Fibroblast of skin of back (primary cell): ENCODE data around the gene ZNF579.
"Not testable (repeated sequence)": the region's sequence is repeated elsewhere in the genome, so short reads cannot be mapped to it uniquely, and the experiment has no call there.

Experiments used
- DNase-seq: peaks from one replicate; pipeline ENCODE4 v3.0.0-alpha.2; 2013

ZNF579 gene

GRCh38 chr19:55593096-55593772, 12.6 kb upstream of the ZNF579 start:
- no peak for DNase-seq

- no peak for DNase-seq
Observed at GRCh38 chr19:55592391-55593090, 11.9 kb upstream of the ZNF579 start.

- no peak for DNase-seq
Observed at GRCh38 chr19:55591555-55591954, 10.9 kb upstream of the ZNF579 start.

- DNase-seq = no peak
Observed at GRCh38 chr19:55590617-55591016, 10.0 kb upstream of the ZNF579 start.

GRCh38 chr19:55590109-55590508, 9.5 kb upstream of the ZNF579 start:
- DNase-seq = no peak

- no peak for DNase-seq
Observed at GRCh38 chr19:55588738-55589137, 8.1 kb upstream of the ZNF579 start.

- DNase-seq = peak; percentile 85
Observed at GRCh38 chr19:55586976-55587668, 6.5 kb upstream of the ZNF579 start.

- peak; percentile 71 for DNase-seq
Observed at GRCh38 chr19:55585658-55586339, 5.2 kb upstream of the ZNF579 start.

- no peak for DNase-seq
Observed at GRCh38 chr19:55584871-55585270, 4.2 kb upstream of the ZNF579 start.

- not testable (repeated sequence) for DNase-seq
Observed at GRCh38 chr19:55583897-55584296, 3.2 kb upstream of the ZNF579 start.

- DNase-seq = not testable (repeated sequence)
Observed at GRCh38 chr19:55582284-55582683, 1.6 kb upstream of the ZNF579 start.

GRCh38 chr19:55581823-55582223, 1.2 kb upstream of the ZNF579 start:
- no peak for DNase-seq

- DNase-seq = no peak
Observed at GRCh38 chr19:55581145-55581822, 636 bp upstream of the ZNF579 start.

- peak; percentile 58 for DNase-seq
Observed at GRCh38 chr19:55579766-55580621, 654 bp downstream of the ZNF579 start.

- no peak for DNase-seq
Observed at GRCh38 chr19:55578761-55579747, 1.6 kb downstream of the ZNF579 start.

- no peak for DNase-seq
Observed at GRCh38 chr19:55578031-55578760, 2.5 kb downstream of the ZNF579 start.

- no peak for DNase-seq
Observed at GRCh38 chr19:55576746-55577145, 3.9 kb downstream of the ZNF579 start.

GRCh38 chr19:55573929-55574328, 6.7 kb downstream of the ZNF579 start:
- not testable (repeated sequence) for DNase-seq

GRCh38 chr19:55569477-55569876, 11.2 kb downstream of the ZNF579 start:
- not testable (repeated sequence) for DNase-seq
